GM21526 (cell line): Measurements from ENCODE around the gene IL1R1.

ENCODE experiments used
- ATAC-seq: cut with Tn5 transposase; IDR thresholded peaks from one replicate; pipeline ENCODE4 v1.9.1; 2021; ENCODE audit warnings: moderate library complexity; ENCODE audit not compliant: unreplicated experiment, low FRiP score

The IL1R1 gene

DNA sequence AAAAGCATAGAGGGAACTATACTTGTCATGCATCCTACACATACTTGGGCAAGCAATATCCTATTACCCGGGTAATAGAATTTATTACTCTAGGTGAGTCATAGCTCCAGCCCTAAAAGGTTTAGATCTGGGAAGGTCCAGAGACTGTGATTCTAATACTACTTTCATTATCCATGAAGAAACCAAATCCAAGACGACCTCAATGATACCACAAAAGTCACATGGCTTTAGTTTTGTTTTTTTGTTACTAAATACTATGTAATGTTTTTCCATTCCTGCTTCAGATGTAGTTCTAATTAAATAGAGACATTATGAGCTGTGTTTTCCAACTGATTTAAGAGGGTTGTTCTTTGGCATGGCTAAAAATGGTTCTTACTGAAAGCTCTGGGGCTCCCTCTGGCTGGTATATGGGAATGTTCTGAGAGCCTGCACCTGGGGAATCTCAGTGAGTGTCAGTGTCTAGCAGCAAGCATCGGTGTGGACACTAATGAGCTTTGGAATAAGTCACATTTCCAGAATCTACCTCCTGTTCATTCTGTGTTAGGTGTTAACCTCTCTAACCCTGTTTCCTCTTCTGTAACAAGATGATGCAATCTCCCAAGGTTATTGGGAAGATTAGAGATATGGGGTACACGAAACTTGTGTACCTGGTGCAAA, 23.8 kb downstream of the IL1R1 start:
- ATAC-seq, result no peak

DNA sequence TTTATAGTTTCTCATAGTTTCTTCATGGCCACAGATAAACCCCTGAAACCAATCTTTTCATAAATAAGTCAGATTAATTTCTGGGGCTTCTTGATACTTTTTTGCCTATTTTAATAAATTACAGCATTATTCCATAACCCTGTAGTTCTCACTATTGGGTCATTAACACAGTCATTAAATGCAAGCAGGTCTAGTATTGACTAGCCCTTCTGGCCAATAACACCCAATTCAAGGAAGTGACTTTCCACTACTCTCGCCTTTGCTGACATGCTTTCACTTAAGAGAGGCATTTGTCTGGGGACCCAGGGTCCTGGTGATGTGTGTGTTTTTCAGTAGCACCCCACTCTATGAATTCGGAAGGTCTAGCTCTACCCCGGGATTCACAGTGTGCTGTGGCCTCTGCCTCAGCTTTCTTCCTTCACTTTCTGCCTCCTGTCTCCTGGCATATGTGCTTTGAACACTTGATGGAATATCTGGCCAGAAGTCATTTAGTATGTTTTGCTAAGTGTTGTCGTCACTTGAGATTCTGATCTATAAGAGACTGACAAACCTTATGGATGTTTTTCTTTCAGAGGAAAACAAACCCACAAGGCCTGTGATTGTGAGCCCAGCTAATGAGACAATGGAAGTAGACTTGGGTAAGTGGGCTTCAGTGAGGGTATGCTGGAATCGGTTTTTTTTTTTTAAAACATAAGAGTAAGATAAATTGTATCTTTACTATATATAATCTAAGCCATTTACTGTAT, 25.7 kb downstream of the IL1R1 start:
- ATAC-seq, result no peak

DNA sequence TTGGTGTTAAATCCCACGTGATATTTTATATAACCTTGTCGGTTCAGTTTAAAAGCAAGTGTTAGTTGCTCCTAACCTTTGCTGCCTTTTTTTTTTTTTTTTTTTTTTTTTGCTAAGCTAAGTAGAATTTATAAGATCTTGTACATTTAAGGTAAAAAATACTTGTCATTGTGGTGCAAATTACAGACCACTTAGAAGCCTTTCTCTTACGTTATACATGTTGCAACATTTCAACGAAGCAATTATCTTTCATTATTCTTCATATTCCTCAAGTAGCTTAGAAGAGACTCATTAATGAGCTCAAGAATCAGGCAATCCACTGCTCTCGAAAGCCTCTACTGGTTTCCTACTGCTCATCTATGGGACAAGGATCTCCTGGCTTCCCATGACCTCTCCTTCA, 29.4 kb downstream of the IL1R1 start:
- ATAC-seq, result no peak

DNA sequence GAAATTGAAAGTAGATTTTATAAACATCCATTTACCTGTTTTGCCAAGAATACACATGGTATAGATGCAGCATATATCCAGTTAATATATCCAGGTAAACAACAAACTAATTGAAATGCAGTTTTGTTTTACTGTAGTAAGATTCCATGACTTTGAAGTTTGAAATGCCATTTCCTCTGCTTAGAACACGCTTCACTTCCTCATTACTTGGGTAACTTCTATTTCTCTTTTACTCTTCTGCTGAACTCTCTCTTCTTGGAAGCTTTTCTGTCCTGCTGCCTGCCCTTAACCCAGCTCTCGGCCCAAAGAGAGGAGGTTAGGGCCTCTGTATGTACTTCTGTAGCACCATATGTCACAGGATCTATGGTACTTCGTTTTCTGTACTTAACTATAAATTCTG, 30.2 kb downstream of the IL1R1 start:
- ATAC-seq, result no peak

DNA sequence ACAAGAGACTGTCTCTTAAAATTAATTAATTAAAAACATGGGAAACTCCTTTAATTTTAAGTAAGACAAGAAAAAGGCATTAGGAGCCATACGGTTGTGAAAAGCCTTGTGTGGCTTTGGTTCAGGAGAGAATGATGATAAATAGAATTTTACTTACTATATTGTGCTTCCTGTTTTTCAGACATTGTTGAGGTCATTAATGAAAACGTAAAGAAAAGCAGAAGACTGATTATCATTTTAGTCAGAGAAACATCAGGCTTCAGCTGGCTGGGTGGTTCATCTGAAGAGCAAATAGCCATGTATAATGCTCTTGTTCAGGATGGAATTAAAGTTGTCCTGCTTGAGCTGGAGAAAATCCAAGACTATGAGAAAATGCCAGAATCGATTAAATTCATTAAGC, 33.6 kb downstream of the IL1R1 start:
- ATAC-seq, result no peak

DNA sequence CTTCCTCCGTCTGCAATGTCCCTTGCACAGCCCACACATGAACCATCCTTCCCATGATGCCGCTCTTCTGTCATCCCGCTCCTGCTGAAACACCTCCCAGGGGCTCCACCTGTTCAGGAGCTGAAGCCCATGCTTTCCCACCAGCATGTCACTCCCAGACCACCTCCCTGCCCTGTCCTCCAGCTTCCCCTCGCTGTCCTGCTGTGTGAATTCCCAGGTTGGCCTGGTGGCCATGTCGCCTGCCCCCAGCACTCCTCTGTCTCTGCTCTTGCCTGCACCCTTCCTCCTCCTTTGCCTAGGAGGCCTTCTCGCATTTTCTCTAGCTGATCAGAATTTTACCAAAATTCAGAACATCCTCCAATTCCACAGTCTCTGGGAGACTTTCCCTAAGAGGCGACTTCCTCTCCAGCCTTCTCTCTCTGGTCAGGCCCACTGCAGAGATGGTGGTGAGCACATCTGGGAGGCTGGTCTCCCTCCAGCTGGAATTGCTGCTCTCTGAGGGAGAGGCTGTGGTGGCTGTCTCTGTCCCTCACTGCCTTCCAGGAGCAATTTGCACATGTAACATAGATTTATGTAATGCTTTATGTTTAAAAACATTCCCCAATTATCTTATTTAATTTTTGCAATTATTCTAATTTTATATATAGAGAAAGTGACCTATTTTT, 35.4 kb downstream of the IL1R1 start:
- no peak for ATAC-seq

DNA sequence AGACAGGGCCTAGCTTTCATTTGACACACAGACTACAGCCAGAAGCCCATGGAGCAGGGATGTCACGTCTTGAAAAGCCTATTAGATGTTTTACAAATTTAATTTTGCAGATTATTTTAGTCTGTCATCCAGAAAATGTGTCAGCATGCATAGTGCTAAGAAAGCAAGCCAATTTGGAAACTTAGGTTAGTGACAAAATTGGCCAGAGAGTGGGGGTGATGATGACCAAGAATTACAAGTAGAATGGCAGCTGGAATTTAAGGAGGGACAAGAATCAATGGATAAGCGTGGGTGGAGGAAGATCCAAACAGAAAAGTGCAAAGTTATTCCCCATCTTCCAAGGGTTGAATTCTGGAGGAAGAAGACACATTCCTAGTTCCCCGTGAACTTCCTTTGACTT, 36.5 kb downstream of the IL1R1 start:
- no peak for ATAC-seq

DNA sequence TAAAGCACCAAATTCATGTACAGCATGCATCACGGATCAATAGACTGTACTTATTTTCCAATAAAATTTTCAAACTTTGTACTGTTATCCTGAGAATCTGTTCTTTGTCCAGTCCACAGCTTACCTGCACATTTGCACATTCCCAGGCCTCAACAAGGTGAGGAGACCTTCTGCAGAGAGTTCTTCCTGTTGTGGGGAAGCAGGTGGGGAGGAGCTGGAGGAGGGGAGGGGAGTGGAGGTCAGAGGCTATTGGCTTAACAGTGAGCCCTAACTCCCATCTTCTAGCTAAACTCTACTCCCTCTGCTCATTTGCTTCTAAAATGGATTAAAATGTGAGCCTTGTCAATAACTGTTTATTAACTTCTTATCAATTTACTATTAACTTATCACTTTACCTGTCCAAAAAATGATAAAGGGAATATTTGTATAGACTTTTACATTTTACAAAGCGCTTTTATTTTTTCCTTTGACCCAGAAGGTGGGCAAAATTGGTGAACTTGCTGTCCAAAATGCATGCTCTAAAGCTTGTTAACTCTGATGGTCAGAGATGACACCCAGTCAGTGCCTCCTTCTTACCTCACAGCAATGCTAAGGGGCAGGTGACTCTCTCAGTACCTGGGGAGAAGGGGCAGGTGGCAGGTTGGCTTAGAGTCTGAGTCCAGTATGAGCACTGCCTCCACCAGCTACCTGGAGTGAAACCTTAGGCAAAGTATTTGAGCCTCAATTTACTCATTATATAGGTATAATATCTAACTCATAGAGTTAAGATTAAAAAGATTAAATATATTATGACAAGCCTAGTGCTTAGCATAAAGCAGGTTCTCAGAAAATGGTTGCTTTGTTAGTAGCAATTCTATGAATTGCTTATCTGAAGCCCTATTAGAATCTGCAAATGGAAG, 37.5 kb downstream of the IL1R1 start:
- ATAC-seq, result no peak

DNA sequence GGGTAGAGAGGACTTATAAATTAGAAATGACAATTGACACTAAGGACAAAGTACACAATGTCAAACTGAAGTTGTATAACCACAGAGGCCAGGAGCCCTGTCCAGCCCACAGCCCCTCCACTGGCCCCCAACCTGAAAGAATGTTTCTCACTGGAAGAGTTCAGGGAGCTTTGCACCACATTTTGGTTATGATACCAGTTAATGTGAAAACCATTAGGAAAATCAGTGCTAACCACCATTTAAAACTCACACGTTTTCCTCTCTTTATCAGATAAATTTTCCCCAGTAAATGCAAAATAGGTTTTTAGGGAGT, 38.1 kb downstream of the IL1R1 start:
- ATAC-seq, result no peak

DNA sequence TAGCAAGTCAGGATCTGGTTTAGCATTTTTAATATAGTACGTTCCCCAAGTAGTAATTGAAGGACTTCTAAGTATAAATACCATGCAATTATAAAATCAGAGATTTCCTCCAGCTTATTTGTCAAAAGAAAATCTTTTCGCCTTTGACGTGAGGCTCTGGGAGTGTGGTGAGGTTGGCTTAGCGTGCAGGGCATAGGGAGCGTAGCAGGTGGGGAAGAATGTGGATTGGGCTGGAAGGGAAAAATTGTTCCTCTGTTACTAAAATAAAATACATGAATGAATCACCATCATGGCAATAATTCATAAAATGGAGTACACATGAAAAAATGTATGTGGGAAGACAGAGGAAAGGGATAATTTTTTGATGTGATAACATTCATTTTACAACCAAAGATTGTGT, 38.8 kb downstream of the IL1R1 start:
- no peak for ATAC-seq

DNA sequence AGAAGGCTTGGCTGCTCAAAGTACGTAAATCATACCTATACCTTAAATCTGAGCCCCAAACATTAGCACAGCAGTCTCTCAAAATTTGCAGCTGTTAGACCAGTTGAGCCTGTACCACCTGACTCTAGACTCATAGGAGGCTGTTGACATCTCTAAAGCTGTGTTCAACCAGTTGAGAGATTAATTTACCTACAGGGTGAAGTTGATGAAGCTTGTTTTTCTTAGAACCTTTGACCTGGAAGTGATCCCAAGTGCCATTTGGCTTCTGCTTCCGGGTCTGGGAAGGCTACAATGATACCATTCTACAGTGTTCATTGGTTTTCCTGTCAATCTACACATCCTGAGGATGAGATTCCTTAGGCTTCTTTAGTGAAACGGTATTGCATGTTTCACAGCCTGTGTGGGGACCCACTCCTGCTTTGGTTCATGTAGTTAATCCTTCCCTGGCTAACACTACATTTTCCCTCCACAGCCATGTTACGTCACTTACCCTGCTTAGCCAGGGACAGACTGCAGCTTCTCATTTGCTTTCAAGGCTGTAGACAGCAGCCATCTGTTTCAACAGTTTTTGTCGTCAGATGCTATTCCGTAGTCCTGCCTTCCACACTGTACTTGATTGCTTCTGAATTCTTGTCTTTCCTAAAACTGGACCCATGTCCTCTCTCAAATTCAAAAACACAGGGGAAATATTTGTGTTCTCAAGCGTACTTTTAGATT, 39.5 kb downstream of the IL1R1 start:
- ATAC-seq, result no peak

DNA sequence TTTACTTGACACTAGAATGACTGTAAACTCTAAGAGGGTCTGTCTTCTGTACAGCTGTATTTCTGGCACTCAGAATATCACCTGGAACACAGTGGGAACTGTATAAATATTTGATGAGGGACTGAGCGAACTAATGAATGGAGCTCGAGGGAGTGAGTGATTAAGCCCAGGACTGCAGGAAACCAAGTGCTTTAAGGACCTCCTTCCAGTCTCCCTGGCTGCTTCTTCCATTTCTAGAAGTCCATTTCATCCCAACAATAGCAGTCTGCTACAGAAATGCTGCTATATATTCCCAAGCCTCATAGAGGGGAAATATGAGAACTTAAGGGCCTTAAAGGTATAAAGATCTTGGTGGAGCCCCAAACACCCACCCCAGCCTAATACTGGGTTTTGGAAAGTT, 41.5 kb downstream of the IL1R1 start:
- ATAC-seq, result no peak

DNA sequence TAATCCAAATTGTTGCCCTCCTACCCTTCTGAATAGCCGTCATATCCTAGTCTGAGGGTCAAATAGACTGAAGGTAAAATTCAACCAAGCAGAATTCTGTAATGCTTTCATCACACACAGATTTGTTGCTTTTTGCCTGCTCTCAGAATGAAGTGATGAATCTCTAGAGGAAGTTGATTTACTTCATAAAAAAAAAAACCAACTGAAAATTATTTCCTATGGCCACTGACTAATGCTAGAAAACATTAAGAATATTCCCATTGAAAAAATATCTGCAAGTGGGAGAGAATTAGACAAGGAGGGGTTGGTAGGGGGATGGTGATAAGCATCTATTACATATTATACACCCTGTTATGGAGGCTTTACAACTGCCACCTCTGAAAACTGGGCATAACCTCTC, 42.0 kb downstream of the IL1R1 start:
- no peak for ATAC-seq

DNA sequence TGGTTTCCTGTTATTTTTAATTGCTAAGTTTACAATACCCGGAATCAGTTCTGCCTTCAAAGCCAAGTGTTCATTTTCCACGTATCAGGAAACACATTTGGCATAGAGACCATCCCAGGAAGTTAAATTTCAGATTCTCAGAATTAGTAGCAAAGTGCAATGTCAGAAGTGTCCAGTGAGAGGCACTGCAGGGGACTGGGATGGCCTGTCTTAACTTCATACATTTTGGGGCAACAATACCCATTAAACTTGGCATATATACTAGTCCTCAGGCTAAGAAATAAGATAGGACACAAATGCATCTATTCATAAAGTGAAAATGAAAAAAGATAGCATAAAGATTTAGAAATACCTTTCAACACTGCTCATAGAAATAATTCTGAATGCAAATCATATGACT, 42.8 kb downstream of the IL1R1 start:
- no peak for ATAC-seq

DNA sequence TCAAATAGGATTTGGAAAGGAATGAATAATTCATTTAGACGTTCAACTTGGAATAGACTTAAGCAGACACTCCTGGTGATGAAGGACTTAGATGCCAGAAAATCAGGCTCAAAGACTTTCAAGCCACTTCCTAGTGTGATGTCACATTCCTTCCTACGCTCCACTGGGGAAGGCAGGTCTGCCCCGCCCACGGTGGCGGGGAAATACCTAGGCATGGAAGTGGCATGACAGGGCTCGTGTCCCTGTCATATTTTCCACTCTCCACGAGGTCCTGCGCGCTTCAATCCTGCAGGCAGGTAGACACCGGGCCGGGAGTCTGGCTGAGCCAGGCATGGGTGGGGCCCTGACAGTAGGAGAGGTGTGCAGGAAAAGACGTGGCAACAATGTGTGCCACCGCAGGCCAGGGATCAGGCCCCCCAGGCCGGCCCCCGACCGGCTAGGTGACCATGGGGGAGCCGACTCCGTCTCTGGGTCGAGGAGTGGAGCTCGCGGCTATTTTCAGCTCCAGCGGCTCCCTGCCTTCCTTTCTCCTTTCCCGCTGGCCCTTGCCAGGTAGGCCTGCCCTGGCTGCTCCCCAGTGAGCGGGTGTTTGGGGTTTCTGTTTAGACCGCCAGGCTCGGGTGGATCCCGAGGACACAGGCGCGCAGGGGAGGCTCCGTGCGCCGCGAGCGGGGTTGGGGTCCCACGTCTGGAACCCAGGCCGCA, 44.4 kb downstream of the IL1R1 start, which contains the start of gene IL1RL2:
Gene IL1RL2 (plus strand): TSS at position 233 of the 705 bp plus-strand sequence. CDS start 845 bp downstream, outside the sequence.
- no peak for ATAC-seq

DNA sequence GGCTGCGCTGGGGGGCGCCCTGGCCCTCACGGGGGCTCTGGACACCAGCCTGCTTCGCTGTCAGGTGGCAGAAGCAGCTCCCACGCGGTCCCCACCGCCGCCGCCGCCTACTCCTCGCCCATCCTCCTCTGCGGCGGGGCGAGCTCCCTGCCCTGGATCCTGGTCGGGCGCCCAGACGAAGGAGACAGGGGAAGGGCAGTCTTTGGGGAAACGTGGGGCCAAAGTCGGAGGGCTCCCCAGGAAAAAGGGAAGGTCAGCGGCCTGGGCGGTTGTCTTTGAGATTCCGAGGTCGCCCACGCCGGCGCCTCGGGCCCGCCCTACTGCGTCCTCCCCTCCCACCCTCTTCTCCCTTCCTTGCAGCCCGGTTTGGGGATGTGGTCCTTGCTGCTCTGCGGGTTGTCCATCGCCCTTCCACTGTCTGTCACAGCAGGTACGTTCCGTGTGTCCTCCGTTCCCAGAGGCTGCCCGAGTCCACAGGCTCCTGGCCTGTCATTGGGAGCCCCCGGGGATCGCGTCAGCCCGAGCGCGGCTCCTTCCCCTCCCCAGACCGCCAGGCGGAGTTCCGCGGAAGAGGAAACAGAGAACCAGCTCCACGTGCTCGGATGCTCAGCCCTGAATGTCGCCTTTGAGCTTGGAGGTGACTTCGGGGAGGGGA, 45.1 kb downstream of the IL1R1 start:
- no peak for ATAC-seq

DNA sequence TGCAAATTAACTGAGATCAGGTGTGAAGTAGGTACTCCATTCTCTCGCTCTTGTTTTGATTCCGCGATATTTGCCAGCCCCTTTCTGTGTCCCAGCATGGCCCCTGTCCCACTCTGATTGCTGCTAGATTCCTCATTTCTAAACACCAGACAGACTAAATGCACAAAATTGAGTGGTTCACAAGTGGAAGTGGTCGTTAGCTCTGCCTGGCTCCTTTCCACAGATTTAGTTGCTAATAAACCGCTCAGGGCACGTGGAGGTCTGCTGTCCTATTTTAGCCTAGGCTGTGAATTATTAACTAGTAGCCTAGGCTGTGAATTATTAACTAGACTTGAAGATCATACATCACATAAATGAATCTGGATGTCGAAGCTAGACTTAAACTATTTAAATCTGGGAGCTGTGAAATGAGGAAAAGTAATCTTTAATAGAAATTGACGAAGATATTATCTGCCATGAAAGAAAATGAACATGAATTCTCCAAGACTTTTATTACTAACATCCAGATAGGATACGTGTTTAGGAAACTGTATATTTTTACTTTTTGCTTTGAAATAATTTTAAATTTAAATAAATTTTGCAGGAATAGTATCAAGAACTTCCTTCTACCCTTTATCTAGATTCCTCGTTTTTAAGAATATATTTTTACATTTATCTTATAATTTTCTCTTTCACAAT, 48.0 kb downstream of the IL1R1 start:
- no peak for ATAC-seq

DNA sequence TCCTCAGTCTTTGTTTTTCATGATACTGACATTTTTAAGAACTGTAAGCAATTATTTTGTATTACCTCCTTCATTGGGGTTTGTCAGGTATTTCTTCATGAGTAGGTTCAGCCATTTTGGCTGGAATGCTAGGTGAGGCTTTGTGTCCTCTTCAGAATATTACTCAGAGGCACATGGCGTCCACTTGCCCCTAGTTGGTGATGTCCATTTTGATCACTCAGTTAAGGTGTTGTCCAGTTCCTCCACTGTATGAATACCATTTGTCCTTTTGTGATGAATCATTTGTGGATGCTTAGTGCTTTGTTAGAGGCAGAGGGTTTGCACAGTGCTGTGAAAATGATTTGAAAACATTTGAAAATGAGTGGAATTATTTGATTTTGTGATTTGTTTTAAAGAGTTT, 49.0 kb downstream of the IL1R1 start:
- no peak for ATAC-seq

DNA sequence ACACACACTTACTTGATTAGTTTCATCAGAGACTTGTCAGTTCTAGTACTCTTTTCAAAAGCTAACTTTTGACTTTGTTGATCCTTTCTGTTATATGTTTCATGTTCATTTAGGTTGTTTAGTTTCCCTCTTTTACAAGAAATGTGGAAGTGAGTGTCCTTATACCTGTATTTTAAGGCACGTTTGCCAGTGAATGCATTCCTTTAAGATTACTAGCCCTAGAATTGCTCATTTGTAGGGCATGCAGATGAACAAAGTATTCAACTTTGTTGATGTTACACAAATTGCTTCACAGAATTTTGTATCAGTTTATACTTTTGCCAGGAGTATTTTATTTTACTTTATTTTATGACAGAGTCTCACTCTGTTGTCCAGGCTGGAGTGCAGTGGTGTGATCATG, 50.5 kb downstream of the IL1R1 start:
- no peak for ATAC-seq
